ENCODE data around the gene RAB31. TPM values are rescaled to one million over a fixed set of nuclear protein-coding genes. Genes with fewer than 3 reads are reported as not detected.

RAB31 gene
- total RNA-seq, 1 donor from 2014 or later: 36.0 TPM

DNA sequence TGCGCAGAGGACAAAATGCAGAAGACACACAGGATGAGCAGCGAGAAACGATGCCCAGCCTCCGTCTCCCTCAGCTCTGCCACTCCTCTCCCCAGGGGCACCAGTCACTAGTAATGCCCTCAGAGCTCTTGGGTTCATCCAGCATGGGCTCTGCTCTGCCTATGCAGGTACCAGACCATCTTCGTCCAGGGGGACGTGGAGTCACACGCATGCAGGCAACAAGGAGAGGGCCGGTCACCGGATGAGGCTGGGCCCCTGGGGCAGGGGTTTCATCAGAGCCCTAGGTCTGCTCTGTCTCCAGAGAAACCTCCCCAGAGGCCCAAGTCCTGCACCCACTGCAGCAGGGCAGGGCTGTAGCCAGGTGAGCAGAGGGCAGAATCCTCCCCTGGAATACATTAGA lies 23.9 kb downstream of the RAB31 start:
- Mint-ChIP-seq H3K4me3 (no peak overlapping the region), H3K27me3 (no peaks in the 10 kb centered on the region)

DNA sequence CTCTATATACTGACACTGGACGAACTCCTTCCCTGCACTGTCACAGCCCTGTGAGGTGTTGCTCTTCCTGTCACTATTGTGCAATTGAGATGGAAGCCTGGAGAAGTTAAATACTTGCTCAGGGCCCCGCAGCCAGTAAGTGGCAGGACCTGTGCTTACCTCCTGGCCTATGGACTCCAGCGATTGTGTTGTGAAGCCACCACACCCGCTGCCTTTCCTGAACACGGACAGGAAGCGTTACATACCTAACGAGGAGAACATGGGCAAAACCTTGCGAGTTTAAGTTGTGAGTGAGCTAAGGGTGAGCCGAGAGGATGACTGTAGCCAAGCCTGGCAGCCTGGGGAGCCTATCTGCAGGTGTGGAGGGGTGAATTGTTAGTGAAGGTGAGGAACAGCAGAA lies 26.1 kb downstream of the RAB31 start:
- Mint-ChIP-seq H3K4me3 (no peak overlapping the region), H3K4me1 (peaks cover 20% of the 10 kb centered on the region), H3K9me3 (no peaks in the 10 kb centered on the region), H3K36me3 (ENCODE audit: low read depth) (peaks cover 29% of the 10 kb centered on the region), H3K27ac (no peak overlapping the region), H3K27me3 (no peaks in the 10 kb centered on the region)
- CTCF ChIA-PET: no interaction called here
- TF ChIP-seq, protein P1, sequence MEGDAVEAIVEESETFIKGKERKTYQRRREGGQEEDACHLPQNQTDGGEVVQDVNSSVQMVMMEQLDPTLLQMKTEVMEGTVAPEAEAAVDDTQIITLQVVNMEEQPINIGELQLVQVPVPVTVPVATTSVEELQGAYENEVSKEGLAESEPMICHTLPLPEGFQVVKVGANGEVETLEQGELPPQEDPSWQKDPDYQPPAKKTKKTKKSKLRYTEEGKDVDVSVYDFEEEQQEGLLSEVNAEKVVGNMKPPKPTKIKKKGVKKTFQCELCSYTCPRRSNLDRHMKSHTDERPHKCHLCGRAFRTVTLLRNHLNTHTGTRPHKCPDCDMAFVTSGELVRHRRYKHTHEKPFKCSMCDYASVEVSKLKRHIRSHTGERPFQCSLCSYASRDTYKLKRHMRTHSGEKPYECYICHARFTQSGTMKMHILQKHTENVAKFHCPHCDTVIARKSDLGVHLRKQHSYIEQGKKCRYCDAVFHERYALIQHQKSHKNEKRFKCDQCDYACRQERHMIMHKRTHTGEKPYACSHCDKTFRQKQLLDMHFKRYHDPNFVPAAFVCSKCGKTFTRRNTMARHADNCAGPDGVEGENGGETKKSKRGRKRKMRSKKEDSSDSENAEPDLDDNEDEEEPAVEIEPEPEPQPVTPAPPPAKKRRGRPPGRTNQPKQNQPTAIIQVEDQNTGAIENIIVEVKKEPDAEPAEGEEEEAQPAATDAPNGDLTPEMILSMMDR (IDR thresholded peaks at IDR 0.05): no peak
- POLR2A ChIA-PET: no interaction called here
- ATAC-seq (ENCODE audit: low read depth) (no peak), DNase-seq (no peak)
- intact Hi-C loops (cut with micrococcal nuclease): no loop called here

More for the DNA sequence above, 23.9 kb downstream of the RAB31 start:
- CTCF ChIA-PET: no interaction called here
- peaks cover 20% of the 10 kb centered on the region for H3K4me1 Mint-ChIP-seq
- peaks cover 29% of the 10 kb centered on the region for H3K36me3 Mint-ChIP-seq (ENCODE audit: low read depth)
- POLR2A ChIA-PET: no interaction called here
- no peak overlapping the region for H3K27ac Mint-ChIP-seq
- DNase-seq (no peak), ATAC-seq (ENCODE audit: low read depth) (no peak)
- TF ChIP-seq, protein P1 (IDR thresholded peaks at IDR 0.05): no peak
- H3K9me3 Mint-ChIP-seq: no peaks in the 10 kb centered on the region
- intact Hi-C loops (cut with micrococcal nuclease): no loop called here

DNA sequence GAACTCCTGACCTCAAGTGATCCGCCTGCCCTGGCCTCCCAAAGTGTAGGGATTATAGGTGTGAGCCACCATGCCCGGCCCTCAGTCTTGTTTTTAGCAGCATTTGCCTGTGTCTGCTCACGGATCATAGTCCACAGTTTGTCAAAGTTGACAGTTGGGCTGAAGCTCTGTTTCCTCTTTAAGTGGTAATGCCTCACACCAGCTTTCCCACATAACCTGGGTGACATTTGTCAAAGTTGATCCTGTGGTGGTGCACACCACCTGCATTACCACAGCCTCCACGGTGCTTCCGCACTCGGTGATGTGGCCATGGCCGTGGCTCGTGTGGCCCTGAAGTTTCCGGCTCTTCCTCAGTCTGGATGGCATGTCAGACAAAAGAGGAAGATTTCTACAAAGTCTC lies 27.1 kb downstream of the RAB31 start:
- ChIA-PET POLR2A (interaction anchor here (0.6 kb wide), 1 partner anchor 651 kb away, joined by 3 read pairs; no protein-coding TSS in a partner anchor), CTCF (no interaction called here)
- H3K9me3 Mint-ChIP-seq: no peaks in the 10 kb centered on the region
- no peak overlapping the region for H3K4me3 Mint-ChIP-seq
- intact Hi-C loops (cut with micrococcal nuclease): no loop called here
- H3K27ac Mint-ChIP-seq: peak overlapping the region; percentile 22
- TF ChIP-seq, protein P1 (IDR thresholded peaks at IDR 0.05): no peak
- DNase-seq: no peak
- peaks cover 29% of the 10 kb centered on the region for H3K36me3 Mint-ChIP-seq (ENCODE audit: low read depth)
- no peaks in the 10 kb centered on the region for H3K27me3 Mint-ChIP-seq
- H3K4me1 Mint-ChIP-seq: peaks cover 20% of the 10 kb centered on the region
- no peak for ATAC-seq (ENCODE audit: low read depth)

DNA sequence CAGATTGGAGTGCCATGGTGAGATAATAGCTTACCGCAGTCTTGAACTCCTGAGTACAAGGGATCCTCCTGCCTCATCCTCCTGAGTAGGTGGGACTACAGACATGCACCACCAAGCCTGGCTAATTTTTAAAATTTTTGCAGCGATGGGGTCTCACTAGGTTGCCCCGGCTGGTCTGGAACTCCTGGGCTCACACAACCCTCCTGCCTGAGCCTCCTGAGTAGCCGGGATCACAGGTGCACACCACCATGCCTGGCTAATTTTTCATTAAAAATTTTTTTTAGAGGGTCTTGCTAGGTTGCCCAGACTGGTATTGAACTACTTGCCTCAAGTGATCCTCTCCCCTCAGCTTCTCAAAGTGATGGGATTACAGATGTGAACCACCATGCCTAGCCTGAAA lies 27.8 kb downstream of the RAB31 start:
- Mint-ChIP-seq H3K36me3 (ENCODE audit: low read depth) (peaks cover 27% of the 10 kb centered on the region), H3K4me3 (no peak overlapping the region), H3K27ac (no peak overlapping the region), H3K4me1 (peaks cover 15% of the 10 kb centered on the region), H3K27me3 (no peaks in the 10 kb centered on the region), H3K9me3 (no peaks in the 10 kb centered on the region)
- POLR2A ChIA-PET: no interaction called here
- intact Hi-C loops (cut with micrococcal nuclease): no loop called here
- TF ChIP-seq, protein P1 (IDR thresholded peaks at IDR 0.05): no peak
- ATAC-seq (ENCODE audit: low read depth) (no peak), DNase-seq (no peak)
- CTCF ChIA-PET: no interaction called here

DNA sequence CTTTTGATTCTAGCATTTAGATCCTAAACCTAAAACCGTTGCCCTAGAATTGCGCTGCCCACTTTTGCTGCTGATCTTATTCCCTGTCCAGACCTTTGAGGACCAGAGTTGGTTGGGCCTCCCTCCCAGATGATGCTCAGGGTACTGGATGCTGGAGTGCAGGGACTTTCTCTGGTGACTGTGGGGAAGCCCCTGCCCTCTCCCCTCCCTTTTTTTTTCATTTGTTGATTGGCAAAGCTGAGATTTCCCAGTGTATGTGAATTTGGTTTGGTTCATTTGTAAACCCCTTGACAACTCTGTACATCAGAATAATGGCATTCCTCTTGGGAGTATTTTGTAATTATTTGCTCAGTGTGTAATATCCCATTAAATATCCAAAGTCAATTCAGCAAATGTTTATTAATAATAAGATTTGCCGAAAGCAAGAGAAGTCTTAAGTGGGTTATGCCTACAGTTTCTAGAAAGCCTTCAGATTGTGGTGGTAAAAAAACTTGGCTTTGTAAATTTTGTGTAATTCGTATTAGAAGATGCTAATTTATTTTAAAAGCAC lies 28.3 kb downstream of the RAB31 start:
- intact Hi-C loops (cut with micrococcal nuclease): no loop called here
- Mint-ChIP-seq H3K4me1 (peaks cover 15% of the 10 kb centered on the region), H3K27ac (no peak overlapping the region), H3K27me3 (no peaks in the 10 kb centered on the region), H3K9me3 (no peaks in the 10 kb centered on the region), H3K4me3 (no peak overlapping the region), H3K36me3 (ENCODE audit: low read depth) (peaks cover 27% of the 10 kb centered on the region)
- POLR2A ChIA-PET: no interaction called here
- no peak for ATAC-seq (ENCODE audit: low read depth)
- CTCF ChIA-PET: no interaction called here
- TF ChIP-seq, protein P1 (IDR thresholded peaks at IDR 0.05): no peak
- DNase-seq: no peak
